Natural killer cell (primary cell): ENCODE data around the gene GAL3ST3. TPM values are rescaled to one million over a fixed set of nuclear protein-coding genes. Genes with fewer than 3 reads are reported as not detected.

Experiments used
- ATAC-seq, 3 donors: fragments of 150-1000 bp in 2 of 3; fragments of 200-7000 bp in 1 of 3; cut with Tn5 transposase; 1 replicate in 1 of 3; 2 replicates in 2 of 3; pipeline ENCODE4 v1.10.0; 2021; ENCODE audit warnings: mild to moderate bottlenecking in 2 of 3, moderate library complexity in 2 of 3
- DNase-seq, 2 donors: peaks; one replicate each; pipeline versions ENCODE4 v3.0.0 to v3.0.0-alpha.2; 2013 to 2021; ENCODE audit warnings: mixed read lengths in 1 of 2
- H3K27ac ChIP-seq: one replicate; pipeline ENCODE4 v1.5.1; 2013; ENCODE audit warnings: mild to moderate bottlenecking, low read length
- H3K27me3 ChIP-seq: one replicate; pipeline ENCODE4 v1.6.1; 2013; ENCODE audit warnings: low read length; ENCODE audit not compliant: control insufficient read depth, insufficient read depth
- H3K36me3 ChIP-seq: one replicate; pipeline ENCODE4 v1.6.1; 2013; ENCODE audit warnings: low read length; ENCODE audit not compliant: control insufficient read depth, insufficient read depth
- H3K4me1 ChIP-seq: one replicate; pipeline ENCODE4 v1.6.1; 2013; ENCODE audit warnings: low read length; ENCODE audit not compliant: control insufficient read depth, insufficient read depth
- H3K4me3 ChIP-seq: one replicate; pipeline ENCODE4 v1.5.1; 2013; ENCODE audit warnings: low read length
- H3K9me3 ChIP-seq: one replicate; pipeline ENCODE4 v1.6.1; 2013; ENCODE audit warnings: low read length; ENCODE audit not compliant: control insufficient read depth, insufficient read depth
- H3K27ac Mint-ChIP-seq, 2 donors: one replicate each; pipeline ENCODE4 v1.8.0; 2022; ENCODE audit warnings: mild to moderate bottlenecking in 2 of 2, mixed read lengths in 2 of 2, moderate library complexity in 1 of 2
- H3K27me3 Mint-ChIP-seq, 2 donors: one replicate each; pipeline ENCODE4 v1.8.0; 2022; ENCODE audit warnings: low read depth in 2 of 2, mixed read lengths in 2 of 2
- H3K36me3 Mint-ChIP-seq: one replicate; pipeline ENCODE4 v1.8.0; 2022; ENCODE audit warnings: mixed read lengths
- H3K4me1 Mint-ChIP-seq, 2 donors: one replicate each; pipeline ENCODE4 v1.8.0; 2022; ENCODE audit warnings: mixed read lengths in 2 of 2
- H3K4me3 Mint-ChIP-seq: one replicate; pipeline ENCODE4 v1.8.0; 2022; ENCODE audit warnings: mild to moderate bottlenecking, moderate library complexity, mixed read lengths
- H3K9me3 Mint-ChIP-seq, 2 donors: one replicate each; pipeline ENCODE4 v1.8.0; 2022; ENCODE audit warnings: mixed read lengths in 2 of 2
- CTCF ChIP-seq: fragments of 200-600 bp; IDR thresholded peaks from one replicate; pipeline ENCODE4 v1.8.0; 2022; ENCODE audit warnings: antibody characterized with exemption
- WGBS: methylation state at CpG from one replicate; pipeline ENCODE4 v1.1.7; 2013; ENCODE audit warnings: missing lambda C conversion rate; ENCODE audit not compliant: insufficient coverage; 5-methylcytosine and 5-hydroxymethylcytosine counted together
- intact Hi-C: fragments of 100-400 bp; cut with micrococcal nuclease; formaldehyde crosslinking; loops from one replicate; pipeline ENCODE4 v1.14.2; 2022
- total RNA-seq, 4 donors: library from RNA; stranded (reverse); fragments of 120-200 nt in 1 of 4; gene quantifications; one replicate each; pipeline versions ENCODE4 v1.2.3 to v1.2.4, GENCODE V29; 2013 to 2022

Gene GAL3ST3
- total RNA-seq, 3 donors from 2014 or later (not counting 1 experiment from before 2014, with no cell fraction given): not detected

GRCh38 chr11:66087148-66087908, 38.4 kb upstream of the GAL3ST3 start:
- no peak overlapping the region for H3K4me3 Mint-ChIP-seq
- H3K27me3 Mint-ChIP-seq: no peaks in the 10 kb centered on the region
- DNase-seq: no peak
- WGBS: 98% methylated on average over 9 of the region's 9 CpGs
- ATAC-seq: no peak
- H3K9me3 Mint-ChIP-seq: no peaks in the 10 kb centered on the region
- peak overlapping the region; percentile 31 to 36 for H3K27ac Mint-ChIP-seq
- intact Hi-C loops: no loop called here
- H3K4me1 ChIP-seq: peaks cover 14% of the 10 kb centered on the region
- no peak for TF ChIP-seq CTCF
- H3K27me3 ChIP-seq: no peaks in the 10 kb centered on the region
- no peaks in the 10 kb centered on the region for H3K36me3 Mint-ChIP-seq
- H3K4me1 Mint-ChIP-seq: peaks cover 37 to 40% of the 10 kb centered on the region in 2 donors
- no peak overlapping the region for H3K27ac ChIP-seq
- no peak overlapping the region for H3K4me3 ChIP-seq
- no peaks in the 10 kb centered on the region for H3K36me3 ChIP-seq
- no peaks in the 10 kb centered on the region for H3K9me3 ChIP-seq

GRCh38 chr11:66084821-66085475, 36.0 kb upstream of the GAL3ST3 start:
- intact Hi-C loops: loop anchor here (5.0 kb wide), 1 partner anchor 32 kb away; no protein-coding TSS in a partner anchor
- H3K4me1 ChIP-seq: peaks cover 35% of the 10 kb centered on the region
- no peaks in the 10 kb centered on the region for H3K9me3 ChIP-seq
- H3K4me3 ChIP-seq: no peak overlapping the region
- no peaks in the 10 kb centered on the region for H3K27me3 ChIP-seq
- Mint-ChIP-seq H3K4me3 (no peak overlapping the region), H3K9me3 (no peaks in the 10 kb centered on the region), H3K4me1 (peaks cover 60% of the 10 kb centered on the region in 2 donors), H3K36me3 (no peaks in the 10 kb centered on the region), H3K27ac (peak overlapping the region; percentile 71 to 93), H3K27me3 (no peaks in the 10 kb centered on the region)
- TF ChIP-seq CTCF: no peak
- no CpG with 5 or more reads among the region's 3 CpGs for WGBS
- H3K36me3 ChIP-seq: no peaks in the 10 kb centered on the region
- DNase-seq (no peak), ATAC-seq (no peak)
- H3K27ac ChIP-seq: no peak overlapping the region

GRCh38 chr11:66083767-66084166, 34.8 kb upstream of the GAL3ST3 start:
- 94% methylated on average over 3 of the region's 3 CpGs for WGBS
- peaks cover 42% of the 10 kb centered on the region for H3K4me1 ChIP-seq
- peak overlapping the region; percentile 21 for H3K27ac ChIP-seq
- no peaks in the 10 kb centered on the region for H3K36me3 ChIP-seq
- no peak for DNase-seq
- intact Hi-C loops: loop anchor here (5.0 kb wide), 1 partner anchor 34 kb away; no protein-coding TSS in a partner anchor
- no peak for TF ChIP-seq CTCF
- no peaks in the 10 kb centered on the region for H3K9me3 ChIP-seq
- no peaks in the 10 kb centered on the region for H3K27me3 ChIP-seq
- no peaks in the 10 kb centered on the region for H3K27me3 Mint-ChIP-seq
- H3K4me3 Mint-ChIP-seq: peak overlapping the region; percentile 1
- no peak for ATAC-seq
- H3K36me3 Mint-ChIP-seq: no peaks in the 10 kb centered on the region
- no peak overlapping the region for H3K4me3 ChIP-seq
- no peaks in the 10 kb centered on the region for H3K9me3 Mint-ChIP-seq
- H3K4me1 Mint-ChIP-seq: peaks cover 68 to 70% of the 10 kb centered on the region in 2 donors
- peak overlapping the region; percentile 71 to 93 for H3K27ac Mint-ChIP-seq
